IPS-20b (cell line): ENCODE measurements around the gene MKNK1.
A peak's percentile ranks its signal among the peaks of the same experiment; 100 is the strongest.

Experiments
- H3K27ac ChIP-seq: one replicate; pipeline ENCODE4 v1.5.1; 2013; ENCODE audit warnings: low read length
- H3K27me3 ChIP-seq: 2 replicates; pipeline ENCODE4 v1.6.1; 2013; ENCODE audit warnings: mild to moderate bottlenecking, low read length, inconsistent platforms; ENCODE audit not compliant: insufficient read depth
- H3K36me3 ChIP-seq: 2 replicates; pipeline ENCODE4 v1.6.1; 2013; ENCODE audit warnings: low read depth, mild to moderate bottlenecking, inconsistent platforms, low read length, moderate library complexity; ENCODE audit not compliant: insufficient read depth
- H3K4me1 ChIP-seq: 2 replicates; pipeline ENCODE4 v1.6.1; 2013; ENCODE audit warnings: mild to moderate bottlenecking, control low read depth, inconsistent platforms, low read length, moderate library complexity; ENCODE audit not compliant: insufficient read depth
- H3K4me3 ChIP-seq: 2 replicates; pipeline ENCODE4 v1.5.1; 2013; ENCODE audit warnings: mild to moderate bottlenecking, low read length, inconsistent platforms
- H3K9ac ChIP-seq: 2 replicates; pipeline ENCODE4 v1.6.1; 2013; ENCODE audit warnings: low read depth, mild to moderate bottlenecking, inconsistent platforms, low read length, moderate library complexity
- H3K9me3 ChIP-seq: 2 replicates; pipeline ENCODE4 v1.6.1; 2013; ENCODE audit warnings: mild to moderate bottlenecking, low read depth, low read length, inconsistent platforms; ENCODE audit not compliant: insufficient read depth

Gene MKNK1

DNA sequence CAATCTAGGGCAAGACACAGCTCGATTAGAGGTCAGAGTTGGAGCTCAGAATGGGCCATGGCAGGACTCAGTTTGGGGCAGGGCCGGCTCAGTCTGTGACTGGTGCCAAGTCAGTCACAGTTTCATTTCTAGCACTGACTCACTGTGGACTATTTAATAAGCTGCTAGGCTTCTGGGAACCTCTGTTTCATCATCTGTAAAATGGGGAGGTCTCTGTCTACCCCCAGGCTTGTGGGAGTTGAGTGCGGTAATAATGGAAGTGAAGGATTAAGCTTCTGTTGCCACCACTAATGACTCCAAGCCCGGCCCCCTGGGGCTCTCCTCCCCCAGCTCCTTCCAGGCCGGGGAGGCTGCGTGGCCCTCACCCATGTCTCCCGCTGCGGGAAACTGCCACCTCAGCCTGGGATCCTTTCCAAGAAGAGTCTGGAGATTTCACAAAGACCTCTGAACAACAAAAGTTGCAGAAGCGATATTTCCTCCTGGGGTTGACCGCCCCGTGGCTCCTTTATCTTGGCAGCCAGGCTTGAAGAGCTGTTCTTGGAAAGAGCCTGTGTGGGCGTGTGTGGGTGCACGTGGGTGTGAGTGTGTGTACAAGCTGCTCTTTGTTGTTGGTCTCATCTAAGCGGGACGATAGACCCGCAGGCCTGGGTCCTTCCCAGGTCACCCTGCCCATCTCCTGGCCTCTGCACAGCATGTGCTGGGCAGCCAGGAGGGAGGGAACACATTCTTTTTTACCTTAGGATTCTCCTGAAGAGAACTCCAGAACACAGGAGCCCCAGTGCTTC lies 81.7 kb downstream of the MKNK1 start:
- Histone ChIP-seq H3K36me3 (no peaks in the 10 kb centered on the region), H3K4me3 (no peak overlapping the region), H3K27ac (no peak overlapping the region), H3K27me3 (peaks cover 86% of the 10 kb centered on the region), H3K9ac (no peak overlapping the region), H3K4me1 (peaks cover 33% of the 10 kb centered on the region; the same call in 1 of the 2 replicates), H3K9me3 (no peaks in the 10 kb centered on the region)

DNA sequence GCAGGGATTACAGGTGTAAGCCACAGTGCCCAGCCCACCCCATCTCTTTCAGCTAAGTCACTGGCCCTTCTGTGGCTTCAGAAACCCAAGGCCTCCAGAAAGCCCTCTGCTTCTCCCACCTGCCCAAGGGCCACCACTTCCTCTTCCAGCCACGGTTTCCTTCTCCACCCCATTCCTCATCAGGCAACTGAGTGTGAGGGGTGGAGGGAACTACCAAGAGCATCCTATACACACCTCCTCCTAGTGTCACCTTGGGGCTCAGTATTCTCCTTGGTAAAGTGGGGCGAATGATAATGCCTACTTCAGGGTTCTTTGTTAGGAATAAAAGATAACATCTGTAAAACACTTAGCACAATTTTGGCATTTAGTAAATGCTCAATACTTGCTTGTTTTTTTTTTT lies 82.7 kb downstream of the MKNK1 start:
- H3K36me3 ChIP-seq: no peaks in the 10 kb centered on the region
- peaks cover 37% of the 10 kb centered on the region for H3K4me1 ChIP-seq
- no peak overlapping the region for H3K9ac ChIP-seq
- H3K4me3 ChIP-seq: no peak overlapping the region
- H3K27me3 ChIP-seq: peaks cover 86% of the 10 kb centered on the region
- H3K9me3 ChIP-seq: no peaks in the 10 kb centered on the region
- H3K27ac ChIP-seq: no peak overlapping the region

GRCh38 chr1:46520063-46520911 lies 83.8 kb downstream of the MKNK1 start:
- H3K4me1 ChIP-seq: peaks cover 31% of the 10 kb centered on the region
- H3K27ac ChIP-seq: no peak overlapping the region
- H3K27me3 ChIP-seq: peaks cover 86% of the 10 kb centered on the region
- no peaks in the 10 kb centered on the region for H3K9me3 ChIP-seq
- H3K9ac ChIP-seq: no peak overlapping the region
- no peak overlapping the region for H3K4me3 ChIP-seq
- no peaks in the 10 kb centered on the region for H3K36me3 ChIP-seq

DNA sequence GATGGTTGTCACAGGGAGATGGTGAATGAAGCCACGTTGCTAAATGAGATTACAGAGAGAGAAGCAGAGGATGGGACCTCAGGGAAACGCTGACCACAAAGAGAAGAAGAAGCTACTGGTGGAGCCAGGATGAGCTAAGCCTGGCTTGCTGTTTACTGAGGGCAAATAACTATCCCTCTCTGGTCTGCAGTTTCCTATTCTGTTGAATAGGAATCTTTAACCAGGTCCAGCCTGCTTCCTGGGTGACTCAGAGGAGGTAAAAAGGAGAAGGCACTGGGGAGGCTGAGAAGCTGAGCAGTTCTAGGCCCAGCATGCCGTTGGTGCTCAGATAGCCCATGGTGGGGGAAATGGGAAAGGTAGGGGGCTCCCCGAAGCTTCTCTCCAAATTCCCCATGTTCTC lies 84.9 kb downstream of the MKNK1 start:
- no peaks in the 10 kb centered on the region for H3K36me3 ChIP-seq
- no peak overlapping the region for H3K9ac ChIP-seq
- H3K27me3 ChIP-seq: peaks cover 86% of the 10 kb centered on the region
- H3K9me3 ChIP-seq: no peaks in the 10 kb centered on the region
- H3K4me1 ChIP-seq: peaks cover 27% of the 10 kb centered on the region
- H3K27ac ChIP-seq: no peak overlapping the region
- H3K4me3 ChIP-seq: no peak overlapping the region

GRCh38 chr1:46517932-46518498 lies 86.1 kb downstream of the MKNK1 start:
- Histone ChIP-seq H3K27ac (no peak overlapping the region), H3K9ac (no peak overlapping the region), H3K36me3 (no peaks in the 10 kb centered on the region), H3K4me1 (peaks cover 25% of the 10 kb centered on the region), H3K4me3 (no peak overlapping the region), H3K27me3 (peaks cover 83% of the 10 kb centered on the region), H3K9me3 (no peaks in the 10 kb centered on the region)

GRCh38 chr1:46517010-46517600 lies 87.0 kb downstream of the MKNK1 start:
- Histone ChIP-seq H3K27ac (no peak overlapping the region), H3K4me3 (peak overlapping the region; percentile 47; the same call in 1 of the 2 replicates)

DNA sequence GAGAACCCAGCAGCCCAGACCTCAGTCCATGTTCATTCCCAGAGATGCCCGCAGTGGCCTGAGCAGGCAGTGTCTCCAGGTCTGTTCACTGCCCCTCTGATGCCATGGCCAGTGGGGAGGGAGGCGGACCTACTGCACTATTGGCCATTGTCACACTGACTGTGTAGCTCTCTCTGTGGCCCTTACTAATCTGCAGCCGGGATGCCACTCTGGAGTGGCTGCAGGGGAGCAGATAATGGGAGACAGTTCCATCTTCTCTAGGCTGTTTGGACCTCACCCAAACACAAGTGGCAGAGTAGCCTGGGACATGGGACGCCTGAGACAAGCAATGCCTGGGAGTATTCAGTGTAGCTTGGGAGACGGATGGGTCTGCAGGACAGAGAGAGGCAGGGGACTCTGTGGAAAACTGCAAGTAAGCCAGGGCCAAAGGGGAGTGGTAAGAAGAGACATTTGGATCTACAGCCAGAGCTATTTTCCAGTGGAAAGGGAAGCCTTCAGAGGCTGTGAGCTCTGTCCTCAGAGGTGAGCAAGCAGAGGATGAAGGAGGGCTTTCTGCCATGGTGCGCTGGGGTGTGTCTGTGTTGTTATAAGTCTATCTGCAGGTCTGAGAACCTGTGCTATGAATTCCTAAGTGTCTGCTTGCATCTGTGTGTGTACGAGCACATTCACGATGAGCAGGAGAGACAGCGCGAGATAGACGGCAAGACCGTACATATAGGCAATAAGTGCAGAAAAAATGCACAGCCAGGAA lies 87.7 kb downstream of the MKNK1 start:
- peaks cover 75% of the 10 kb centered on the region for H3K27me3 ChIP-seq
- no peaks in the 10 kb centered on the region for H3K36me3 ChIP-seq
- no peak overlapping the region for H3K27ac ChIP-seq
- H3K9me3 ChIP-seq: no peaks in the 10 kb centered on the region
- H3K4me1 ChIP-seq: peaks cover 20% of the 10 kb centered on the region
- H3K9ac ChIP-seq: no peak overlapping the region
- H3K4me3 ChIP-seq: peak overlapping the region; percentile 47; the same call in 1 of the 2 replicates

More at GRCh38 chr1:46517010-46517600, 87.0 kb downstream of the MKNK1 start:
- Histone ChIP-seq H3K9ac (no peak overlapping the region), H3K27me3 (peaks cover 77% of the 10 kb centered on the region), H3K9me3 (no peaks in the 10 kb centered on the region), H3K36me3 (no peaks in the 10 kb centered on the region), H3K4me1 (peaks cover 20% of the 10 kb centered on the region)

- Histone ChIP-seq H3K9ac (no peak overlapping the region), H3K4me3 (no peak overlapping the region), H3K27ac (no peak overlapping the region), H3K27me3 (peaks cover 73% of the 10 kb centered on the region), H3K9me3 (no peaks in the 10 kb centered on the region), H3K4me1 (peaks cover 18% of the 10 kb centered on the region), H3K36me3 (no peaks in the 10 kb centered on the region)
Measured at GRCh38 chr1:46515576-46515975, 88.5 kb downstream of the MKNK1 start.

- H3K27me3 ChIP-seq: peaks cover 69% of the 10 kb centered on the region
- H3K4me3 ChIP-seq: no peak overlapping the region
- no peak overlapping the region for H3K9ac ChIP-seq
- H3K36me3 ChIP-seq: no peaks in the 10 kb centered on the region
- peaks cover 10% of the 10 kb centered on the region for H3K4me1 ChIP-seq
- H3K27ac ChIP-seq: no peak overlapping the region
- no peaks in the 10 kb centered on the region for H3K9me3 ChIP-seq
Measured at GRCh38 chr1:46513536-46513935, 90.5 kb downstream of the MKNK1 start.

DNA sequence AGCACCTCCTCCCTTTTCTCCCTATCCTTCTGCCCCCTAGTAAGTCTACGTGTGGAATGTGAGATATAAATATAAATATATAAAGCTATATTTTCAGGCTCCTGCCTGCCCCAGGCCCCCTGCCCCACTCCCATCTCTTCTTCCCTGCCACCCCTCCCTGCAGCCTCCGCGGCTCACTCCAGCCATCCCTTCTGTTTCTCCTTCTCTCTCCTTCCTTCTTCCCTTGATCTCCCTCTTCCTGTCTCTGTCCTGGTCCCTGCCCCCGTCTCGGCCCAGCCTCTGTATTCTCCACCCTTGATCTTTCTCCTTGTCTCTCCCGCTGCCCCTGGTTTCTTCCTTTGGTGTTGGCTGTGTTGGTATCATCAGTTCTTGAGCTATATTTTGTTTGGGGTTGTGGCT lies 91.3 kb downstream of the MKNK1 start:
- peaks cover 10% of the 10 kb centered on the region for H3K4me1 ChIP-seq

More for the DNA sequence above, 91.3 kb downstream of the MKNK1 start:
- Histone ChIP-seq H3K9ac (no peak overlapping the region), H3K27ac (no peak overlapping the region), H3K36me3 (no peaks in the 10 kb centered on the region), H3K4me3 (no peak overlapping the region), H3K27me3 (peaks cover 61% of the 10 kb centered on the region), H3K9me3 (no peaks in the 10 kb centered on the region)
